ENCODE data around the gene CPNE6. TPM values are rescaled to one million over a fixed set of nuclear protein-coding genes. Genes with fewer than 3 reads are reported as not detected.

CPNE6 gene
- total RNA-seq, 1 experiment from 2014 or later: not detected

DNA sequence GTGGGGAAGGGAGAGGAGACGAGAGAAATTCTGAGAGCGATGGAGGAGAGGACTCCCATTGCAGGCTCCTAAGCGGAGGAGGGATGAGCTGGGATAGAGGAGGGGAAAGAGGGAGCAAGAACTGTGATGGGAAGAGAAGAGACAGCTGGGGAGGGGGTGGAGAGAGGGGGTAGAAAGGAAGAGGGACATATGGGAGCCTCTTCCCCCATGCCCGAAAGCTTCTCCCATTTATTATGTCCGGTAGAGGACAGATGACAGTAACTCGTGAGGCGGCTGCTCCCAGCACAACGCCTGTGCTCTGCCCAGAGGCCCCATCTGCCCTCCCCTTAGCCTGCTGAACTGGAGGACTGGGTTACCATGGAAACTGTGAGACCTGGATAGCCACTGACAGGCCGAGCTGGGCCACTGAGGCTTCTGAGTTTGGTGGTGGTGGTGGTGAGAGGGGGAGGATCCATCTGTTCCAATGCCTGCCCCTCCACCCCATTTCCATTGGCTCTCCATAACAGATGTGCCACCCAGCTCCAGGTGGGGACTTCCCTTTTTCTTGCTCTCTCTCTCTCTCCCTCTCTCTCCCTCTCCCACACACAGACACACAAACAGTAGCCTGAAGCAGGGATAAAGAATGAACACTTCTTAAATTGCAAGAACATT, 8.3 kb downstream of the CPNE6 start:
- DNase-seq: peak; percentile 95
- Histone ChIP-seq H4K8ac (replicated peaks; ENCODE audit: insufficient read length, low read depth, low read length) (no peak overlapping the region), H3K9me3 (ENCODE audit: control insufficient read depth, low read depth, low read length) (no peaks in the 10 kb centered on the region), H3K79me2 (ENCODE audit: insufficient read depth, low read length) (no peaks in the 10 kb centered on the region), H3K27ac (ENCODE audit: insufficient read length, low read depth, low read length) (no peak overlapping the region), H2BK5ac (ENCODE audit: insufficient read length, low read length) (no peak overlapping the region), H4K91ac (ENCODE audit: insufficient read length, low read depth, low read length) (no peak overlapping the region), H3K27me3 (ENCODE audit: insufficient read depth, low read length) (no peaks in the 10 kb centered on the region; the same call in 1 of the 2 replicates), H3K4ac (ENCODE audit: low read depth, low read length) (no peak overlapping the region), H3K9ac (ENCODE audit: extremely low read depth, insufficient read length, low read length) (no peak overlapping the region), H3K14ac (ENCODE audit: insufficient read depth, low read length) (no peak overlapping the region; the same call in 1 of the 2 replicates), H4K5ac (ENCODE audit: insufficient read length, low read depth, low read length) (no peak overlapping the region), H2BK12ac (ENCODE audit: insufficient read length, low read depth, low read length) (no peak overlapping the region), H3K23me2 (ENCODE audit: insufficient read length, low read depth, low read length, poor library complexity, severe bottlenecking) (peaks cover 4% of the 10 kb centered on the region), H3T11ph (ENCODE audit: low read length) (no peak overlapping the region), H3K4me2 (ENCODE audit: insufficient read depth, insufficient read length, low read length) (no peak overlapping the region), H2AK5ac (ENCODE audit: insufficient read length, low read length) (no peak overlapping the region), H3K18ac (ENCODE audit: insufficient read length, low read depth, low read length) (no peak overlapping the region), H2BK120ac (ENCODE audit: low read depth, low read length, poor library complexity, severe bottlenecking) (no peak overlapping the region), H3K4me1 (ENCODE audit: insufficient read depth, low read length) (peaks cover 5% of the 10 kb centered on the region; the same call in 1 of the 2 replicates), H3K23ac (ENCODE audit: insufficient read length, low read depth, low read length) (no peak overlapping the region), H2BK20ac (ENCODE audit: low read depth, low read length, poor library complexity, severe bottlenecking) (no peak overlapping the region), H3K79me1 (ENCODE audit: insufficient read depth, low read depth, low read length, poor library complexity, severe bottlenecking) (no peaks in the 10 kb centered on the region), H2BK15ac (ENCODE audit: low read depth, low read length) (no peak overlapping the region), H3K56ac (ENCODE audit: insufficient read length, low read depth, low read length) (no peak overlapping the region), H4K20me1 (ENCODE audit: control insufficient read depth, insufficient read depth, insufficient read length) (no peaks in the 10 kb centered on the region), H2AFZ (ENCODE audit: low read length) (no peak overlapping the region)
- peaks cover 37 to 47% of the 10 kb centered on the region in 2 experiments for H3K4me1 Mint-ChIP-seq
- TF ChIP-seq, protein P1, sequence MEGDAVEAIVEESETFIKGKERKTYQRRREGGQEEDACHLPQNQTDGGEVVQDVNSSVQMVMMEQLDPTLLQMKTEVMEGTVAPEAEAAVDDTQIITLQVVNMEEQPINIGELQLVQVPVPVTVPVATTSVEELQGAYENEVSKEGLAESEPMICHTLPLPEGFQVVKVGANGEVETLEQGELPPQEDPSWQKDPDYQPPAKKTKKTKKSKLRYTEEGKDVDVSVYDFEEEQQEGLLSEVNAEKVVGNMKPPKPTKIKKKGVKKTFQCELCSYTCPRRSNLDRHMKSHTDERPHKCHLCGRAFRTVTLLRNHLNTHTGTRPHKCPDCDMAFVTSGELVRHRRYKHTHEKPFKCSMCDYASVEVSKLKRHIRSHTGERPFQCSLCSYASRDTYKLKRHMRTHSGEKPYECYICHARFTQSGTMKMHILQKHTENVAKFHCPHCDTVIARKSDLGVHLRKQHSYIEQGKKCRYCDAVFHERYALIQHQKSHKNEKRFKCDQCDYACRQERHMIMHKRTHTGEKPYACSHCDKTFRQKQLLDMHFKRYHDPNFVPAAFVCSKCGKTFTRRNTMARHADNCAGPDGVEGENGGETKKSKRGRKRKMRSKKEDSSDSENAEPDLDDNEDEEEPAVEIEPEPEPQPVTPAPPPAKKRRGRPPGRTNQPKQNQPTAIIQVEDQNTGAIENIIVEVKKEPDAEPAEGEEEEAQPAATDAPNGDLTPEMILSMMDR (conservative IDR thresholded peaks at IDR 0.05): no peak
- H3K27ac Mint-ChIP-seq: no peak overlapping the region
- peak overlapping the region in 1 of 2 experiments; percentile 81; a peak in 3 of 5 replicates for H3K4me3 Mint-ChIP-seq
- no peaks in the 10 kb centered on the region; a peak in 1 of 7 replicates for H3K36me3 Mint-ChIP-seq (ENCODE audit: insufficient read depth in 1 of 3, low read depth in 3 of 3)
- WGBS (ENCODE audit: extremely low coverage, insufficient read length, low lambda C conversion rate): no CpG with 5 or more reads among the region's 9 CpGs
- no peaks in the 10 kb centered on the region for H3K9me3 Mint-ChIP-seq
- peaks cover 32% of the 10 kb centered on the region for H3K27me3 Mint-ChIP-seq (ENCODE audit: low read depth)

Data from H9 (cell line).